ENCODE data around the gene PDE8B. TPM values are rescaled to one million over a fixed set of nuclear protein-coding genes. Genes with fewer than 3 reads are reported as not detected.

The PDE8B gene
- total RNA-seq, 1 experiment from 2014 or later = 1.8 TPM

DNA sequence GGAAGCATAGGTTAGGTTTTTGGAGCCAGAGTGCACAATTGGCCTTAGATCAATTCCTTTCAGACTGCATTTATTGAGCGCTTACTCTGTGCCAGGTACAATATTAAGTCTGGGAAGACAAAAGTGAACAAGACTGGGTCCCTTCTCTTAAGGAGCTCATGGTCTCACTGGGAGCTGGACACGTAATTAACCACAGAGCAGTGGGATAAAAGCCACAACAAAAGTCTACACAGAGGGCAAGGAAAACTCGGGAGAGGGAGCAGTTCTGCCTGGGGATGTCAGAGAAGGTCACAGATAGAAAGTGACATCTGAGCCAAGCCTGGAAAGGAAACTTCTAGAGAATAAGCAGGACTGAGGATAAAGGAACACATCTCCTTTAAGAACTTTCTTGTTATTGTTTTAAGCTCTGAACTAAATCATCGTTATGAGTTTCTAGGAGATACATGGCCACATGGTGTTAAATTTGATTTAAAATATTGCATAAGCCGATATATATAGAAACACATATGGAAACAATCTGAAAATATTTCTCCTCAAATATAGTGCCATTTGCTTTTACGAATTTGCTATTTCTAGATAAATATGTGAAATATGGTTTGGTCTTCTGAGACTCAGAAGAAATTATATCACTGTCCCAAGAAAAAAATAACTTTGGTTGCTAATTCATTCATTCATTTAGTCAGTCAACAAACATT, 40.1 kb upstream of the PDE8B start:
- intact Hi-C loops (cut with micrococcal nuclease; ENCODE audit: unreplicated experiment) = no loop called here
- Histone ChIP-seq H3K36me3 (ENCODE audit: low read depth) (no peaks in the 10 kb centered on the region), H2AFZ (no peak overlapping the region), H3K4me2 (no peak overlapping the region), H3F3A (ENCODE audit: insufficient read depth, low read depth) (no peaks in the 10 kb centered on the region), H3K4me1 (replicated peaks; ENCODE audit: insufficient read depth) (peaks cover 22% of the 10 kb centered on the region), H3K9me2 (ENCODE audit: insufficient read depth) (no peaks in the 10 kb centered on the region), H3K79me2 (ENCODE audit: low read depth) (no peaks in the 10 kb centered on the region), H4K20me1 (ENCODE audit: insufficient read depth) (no peaks in the 10 kb centered on the region), H3K27ac (no peak overlapping the region), H3K9me3 (ENCODE audit: insufficient read depth, low read depth) (no peaks in the 10 kb centered on the region), H3K4me3 (no peak overlapping the region), H3K27me3 (ENCODE audit: insufficient read depth, low read depth) (no peaks in the 10 kb centered on the region)
- TF ChIP-seq, protein P1, sequence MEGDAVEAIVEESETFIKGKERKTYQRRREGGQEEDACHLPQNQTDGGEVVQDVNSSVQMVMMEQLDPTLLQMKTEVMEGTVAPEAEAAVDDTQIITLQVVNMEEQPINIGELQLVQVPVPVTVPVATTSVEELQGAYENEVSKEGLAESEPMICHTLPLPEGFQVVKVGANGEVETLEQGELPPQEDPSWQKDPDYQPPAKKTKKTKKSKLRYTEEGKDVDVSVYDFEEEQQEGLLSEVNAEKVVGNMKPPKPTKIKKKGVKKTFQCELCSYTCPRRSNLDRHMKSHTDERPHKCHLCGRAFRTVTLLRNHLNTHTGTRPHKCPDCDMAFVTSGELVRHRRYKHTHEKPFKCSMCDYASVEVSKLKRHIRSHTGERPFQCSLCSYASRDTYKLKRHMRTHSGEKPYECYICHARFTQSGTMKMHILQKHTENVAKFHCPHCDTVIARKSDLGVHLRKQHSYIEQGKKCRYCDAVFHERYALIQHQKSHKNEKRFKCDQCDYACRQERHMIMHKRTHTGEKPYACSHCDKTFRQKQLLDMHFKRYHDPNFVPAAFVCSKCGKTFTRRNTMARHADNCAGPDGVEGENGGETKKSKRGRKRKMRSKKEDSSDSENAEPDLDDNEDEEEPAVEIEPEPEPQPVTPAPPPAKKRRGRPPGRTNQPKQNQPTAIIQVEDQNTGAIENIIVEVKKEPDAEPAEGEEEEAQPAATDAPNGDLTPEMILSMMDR (conservative IDR thresholded peaks at IDR 0.05) = no peak
- no peak for TF ChIP-seq EZH2 (IDR thresholded peaks at IDR 0.05; ENCODE audit: low read depth)
- ChIA-PET CTCF (no interaction called here), POLR2A (ENCODE audit: unreplicated experiment) (no interaction called here)
- no TSS peak for BruUV-seq (replicated peaks)
- DNase-seq = no peak

DNA sequence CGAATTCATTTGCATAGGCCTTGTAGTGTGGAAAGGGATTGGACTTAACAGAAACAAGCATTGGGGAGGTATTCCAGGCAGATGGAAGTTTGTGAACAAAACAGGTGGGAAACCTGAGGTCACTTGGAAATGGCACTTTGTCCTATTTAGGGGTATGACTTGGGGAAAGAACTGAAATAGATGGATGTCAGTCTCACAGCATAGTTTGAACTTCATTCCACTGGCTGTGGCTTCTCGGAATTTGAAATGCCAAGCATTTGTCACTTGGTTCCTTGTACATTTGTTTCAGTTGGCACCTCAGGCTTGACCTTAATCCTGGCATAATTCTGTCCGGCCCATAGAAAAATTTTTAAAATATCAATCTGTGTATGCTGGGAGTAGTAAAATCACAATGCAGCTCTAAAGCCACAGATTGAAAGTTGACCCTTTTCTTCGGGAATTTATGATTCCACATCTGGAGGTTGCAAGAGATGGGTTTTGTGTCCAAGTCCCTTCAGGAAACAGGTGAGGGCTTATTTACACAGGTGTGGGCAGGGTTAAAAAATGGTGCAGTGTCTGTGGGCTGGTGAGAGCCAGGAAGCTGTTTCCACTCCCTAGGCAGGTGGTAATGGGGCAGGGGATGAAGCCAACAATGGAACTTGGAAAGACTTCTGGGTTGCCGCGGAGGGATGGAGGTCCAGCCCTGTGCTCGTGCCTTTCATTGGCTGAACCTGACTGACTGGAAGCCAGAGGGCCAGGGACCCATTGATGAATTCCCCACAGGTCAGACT, 39.2 kb upstream of the PDE8B start:
- H3K9me3 ChIP-seq (ENCODE audit: insufficient read depth, low read depth) = no peaks in the 10 kb centered on the region
- H3K4me1 ChIP-seq (replicated peaks; ENCODE audit: insufficient read depth) = peaks cover 22% of the 10 kb centered on the region
- H3K27me3 ChIP-seq (ENCODE audit: insufficient read depth, low read depth) = no peaks in the 10 kb centered on the region
- TF ChIP-seq EZH2 (IDR thresholded peaks at IDR 0.05; ENCODE audit: low read depth) = no peak
- TF ChIP-seq, protein P1 (conservative IDR thresholded peaks at IDR 0.05) = no peak
- no peak overlapping the region for H2AFZ ChIP-seq
- no peak overlapping the region for H3K4me2 ChIP-seq
- no peaks in the 10 kb centered on the region for H3K9me2 ChIP-seq (ENCODE audit: insufficient read depth)
- H3K4me3 ChIP-seq = no peak overlapping the region
- H3K79me2 ChIP-seq (ENCODE audit: low read depth) = no peaks in the 10 kb centered on the region
- ChIA-PET CTCF (no interaction called here), POLR2A (ENCODE audit: unreplicated experiment) (no interaction called here)
- no peaks in the 10 kb centered on the region for H3K36me3 ChIP-seq (ENCODE audit: low read depth)
- DNase-seq = no peak
- no peak overlapping the region for H3K27ac ChIP-seq
- BruUV-seq (replicated peaks) = no TSS peak
- intact Hi-C loops (cut with micrococcal nuclease; ENCODE audit: unreplicated experiment) = no loop called here
- H3F3A ChIP-seq (ENCODE audit: insufficient read depth, low read depth) = no peaks in the 10 kb centered on the region
- H4K20me1 ChIP-seq (ENCODE audit: insufficient read depth) = no peaks in the 10 kb centered on the region

DNA sequence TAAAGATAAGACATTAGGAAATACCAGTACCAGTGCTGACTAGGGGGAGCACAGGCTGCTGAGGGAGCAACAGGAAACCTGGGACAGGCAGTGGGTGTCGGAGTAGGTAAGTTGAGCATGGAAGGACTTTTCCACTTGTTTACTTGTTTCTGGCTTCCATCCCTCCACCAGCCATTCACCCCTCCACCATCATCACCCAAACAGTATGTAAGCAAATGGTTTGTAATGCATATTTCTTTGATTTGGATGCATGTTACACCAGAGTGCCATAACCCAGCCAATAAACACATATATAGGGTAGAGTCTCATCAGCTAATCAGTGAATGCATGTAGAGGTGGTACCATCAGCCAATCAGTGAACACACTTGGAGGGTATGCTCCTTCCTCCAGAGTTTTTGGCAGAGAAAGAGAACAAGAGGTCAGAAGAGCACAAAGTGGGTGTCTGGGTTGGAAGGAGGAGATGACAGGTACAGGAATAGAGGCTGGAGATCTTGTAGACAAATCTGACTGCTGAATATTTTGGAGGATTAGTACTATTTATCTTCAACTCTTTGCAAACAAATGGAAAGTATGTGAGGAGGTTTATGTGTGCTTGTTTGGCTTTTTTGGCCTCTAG, 37.7 kb upstream of the PDE8B start:
- Histone ChIP-seq H3K9me3 (ENCODE audit: insufficient read depth, low read depth) (no peaks in the 10 kb centered on the region), H3K27me3 (ENCODE audit: insufficient read depth, low read depth) (no peaks in the 10 kb centered on the region), H3K4me2 (no peak overlapping the region), H3K36me3 (ENCODE audit: low read depth) (no peaks in the 10 kb centered on the region), H2AFZ (no peak overlapping the region), H3K4me1 (replicated peaks; ENCODE audit: insufficient read depth) (peaks cover 15% of the 10 kb centered on the region), H3K4me3 (no peak overlapping the region), H4K20me1 (ENCODE audit: insufficient read depth) (no peaks in the 10 kb centered on the region), H3K27ac (no peak overlapping the region), H3F3A (ENCODE audit: insufficient read depth, low read depth) (no peaks in the 10 kb centered on the region), H3K9me2 (ENCODE audit: insufficient read depth) (no peaks in the 10 kb centered on the region), H3K79me2 (ENCODE audit: low read depth) (no peaks in the 10 kb centered on the region)
- BruUV-seq (replicated peaks) = no TSS peak
- intact Hi-C loops (cut with micrococcal nuclease; ENCODE audit: unreplicated experiment) = no loop called here
- no peak for TF ChIP-seq EZH2 (IDR thresholded peaks at IDR 0.05; ENCODE audit: low read depth)
- TF ChIP-seq, protein P1 (conservative IDR thresholded peaks at IDR 0.05) = no peak
- ChIA-PET POLR2A (ENCODE audit: unreplicated experiment) (no interaction called here), CTCF (no interaction called here)
- DNase-seq = no peak
